DND-41 (cell line): ENCODE measurements around the gene CDC25B.

Experiments
- EZH2 ChIP-seq: IDR thresholded peaks from 3 replicates; pipeline ENCODE4 v1.6.1; 2012; ENCODE audit warnings: borderline replicate concordance, low read depth, mild to moderate bottlenecking, moderate library complexity, low read length, inconsistent platforms; ENCODE audit not compliant: severe bottlenecking
- TF ChIP-seq, protein P1 (sequence below): IDR thresholded peaks from 2 replicates; pipeline ENCODE4 v1.5.1; 2012; ENCODE audit warnings: borderline replicate concordance, low read length, moderate library complexity, mild to moderate bottlenecking; ENCODE audit not compliant: poor library complexity, severe bottlenecking; ENCODE audit errors: extremely low read depth

DNA sequence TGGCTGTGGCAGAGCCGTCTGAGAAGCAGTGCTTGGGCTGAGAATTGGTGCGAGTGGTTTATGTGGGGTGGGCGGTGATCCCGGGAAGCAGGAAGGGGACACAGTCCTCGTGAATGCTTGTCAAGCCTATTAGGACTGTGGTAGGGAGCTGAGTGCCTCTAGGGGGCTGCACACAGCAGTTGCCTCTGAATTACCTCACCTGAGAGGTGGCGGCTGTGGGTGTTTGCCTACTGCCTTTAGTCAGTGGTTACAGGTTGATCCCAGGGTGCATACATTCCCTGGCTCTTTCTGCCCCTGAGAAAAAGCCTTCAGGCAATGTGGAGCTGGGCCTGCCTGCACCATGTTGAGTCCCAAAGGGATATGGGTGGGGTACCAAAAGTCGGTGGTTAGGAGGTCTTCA lies 29.4 kb downstream of the CDC25B start:
- TF ChIP-seq, protein P1, sequence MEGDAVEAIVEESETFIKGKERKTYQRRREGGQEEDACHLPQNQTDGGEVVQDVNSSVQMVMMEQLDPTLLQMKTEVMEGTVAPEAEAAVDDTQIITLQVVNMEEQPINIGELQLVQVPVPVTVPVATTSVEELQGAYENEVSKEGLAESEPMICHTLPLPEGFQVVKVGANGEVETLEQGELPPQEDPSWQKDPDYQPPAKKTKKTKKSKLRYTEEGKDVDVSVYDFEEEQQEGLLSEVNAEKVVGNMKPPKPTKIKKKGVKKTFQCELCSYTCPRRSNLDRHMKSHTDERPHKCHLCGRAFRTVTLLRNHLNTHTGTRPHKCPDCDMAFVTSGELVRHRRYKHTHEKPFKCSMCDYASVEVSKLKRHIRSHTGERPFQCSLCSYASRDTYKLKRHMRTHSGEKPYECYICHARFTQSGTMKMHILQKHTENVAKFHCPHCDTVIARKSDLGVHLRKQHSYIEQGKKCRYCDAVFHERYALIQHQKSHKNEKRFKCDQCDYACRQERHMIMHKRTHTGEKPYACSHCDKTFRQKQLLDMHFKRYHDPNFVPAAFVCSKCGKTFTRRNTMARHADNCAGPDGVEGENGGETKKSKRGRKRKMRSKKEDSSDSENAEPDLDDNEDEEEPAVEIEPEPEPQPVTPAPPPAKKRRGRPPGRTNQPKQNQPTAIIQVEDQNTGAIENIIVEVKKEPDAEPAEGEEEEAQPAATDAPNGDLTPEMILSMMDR: no peak
- TF ChIP-seq EZH2: no peak
